ENCODE data around the gene TMEM200B. TPM values are rescaled to one million over a fixed set of nuclear protein-coding genes. Genes with fewer than 3 reads are reported as not detected.

Gene TMEM200B
- total and polyA plus RNA-seq, 9 donors: 16.2 to 65.9 (median 30.6) TPM

- no peaks in the 10 kb centered on the region for H3K27me3 ChIP-seq
- intact Hi-C loops (cut with DNase I): no loop called here
- H3K4me1 ChIP-seq (ENCODE audit: insufficient read depth): no peaks in the 10 kb centered on the region
- no peaks in the 10 kb centered on the region for H3K9me3 ChIP-seq
- H3K27ac ChIP-seq: no peak overlapping the region
- no peaks in the 10 kb centered on the region for H3K36me3 ChIP-seq
- no peak for DNase-seq
- 91 to 97% (median 93%) methylated on average over 2 of the region's 2 CpGs for WGBS, 3 donors
- TF ChIP-seq POLR2A (IDR thresholded peaks at IDR 0.05): no peak
- TF ChIP-seq, protein P1, sequence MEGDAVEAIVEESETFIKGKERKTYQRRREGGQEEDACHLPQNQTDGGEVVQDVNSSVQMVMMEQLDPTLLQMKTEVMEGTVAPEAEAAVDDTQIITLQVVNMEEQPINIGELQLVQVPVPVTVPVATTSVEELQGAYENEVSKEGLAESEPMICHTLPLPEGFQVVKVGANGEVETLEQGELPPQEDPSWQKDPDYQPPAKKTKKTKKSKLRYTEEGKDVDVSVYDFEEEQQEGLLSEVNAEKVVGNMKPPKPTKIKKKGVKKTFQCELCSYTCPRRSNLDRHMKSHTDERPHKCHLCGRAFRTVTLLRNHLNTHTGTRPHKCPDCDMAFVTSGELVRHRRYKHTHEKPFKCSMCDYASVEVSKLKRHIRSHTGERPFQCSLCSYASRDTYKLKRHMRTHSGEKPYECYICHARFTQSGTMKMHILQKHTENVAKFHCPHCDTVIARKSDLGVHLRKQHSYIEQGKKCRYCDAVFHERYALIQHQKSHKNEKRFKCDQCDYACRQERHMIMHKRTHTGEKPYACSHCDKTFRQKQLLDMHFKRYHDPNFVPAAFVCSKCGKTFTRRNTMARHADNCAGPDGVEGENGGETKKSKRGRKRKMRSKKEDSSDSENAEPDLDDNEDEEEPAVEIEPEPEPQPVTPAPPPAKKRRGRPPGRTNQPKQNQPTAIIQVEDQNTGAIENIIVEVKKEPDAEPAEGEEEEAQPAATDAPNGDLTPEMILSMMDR (IDR thresholded peaks at IDR 0.05): no peak
- no peak for TF ChIP-seq EP300 (IDR thresholded peaks at IDR 0.05)
- no peak overlapping the region for H3K4me3 ChIP-seq
These were observed 46.5 kb downstream of the TMEM200B start for GRCh38 chr1:29077155-29077554.

Small RNA genes within 50 kb of the gene (small RNA-seq; reads per million reads assigned to genes)
- not detected for gene RF02271

Other genes starting within 250 kb of the TMEM200B start
- gene EPB41, start 209.3 kb downstream of the TMEM200B start, total RNA-seq: 10 to 100 TPM; 23.0 to 56.4 (median 31.8) TPM
- 10 to 100 TPM; 11.2 to 21.7 TPM for gene EPB41, start 209.3 kb downstream of the TMEM200B start, polyA plus RNA-seq
- 100 to 1,000 TPM in 1 of 7 donors, 10 to 100 TPM in 6; 55.2 to 111 (median 88.2) TPM for gene SRSF4, start 58.0 kb upstream of the TMEM200B start, total RNA-seq
- gene SRSF4, start 58.0 kb upstream of the TMEM200B start, polyA plus RNA-seq: 100 to 1,000 TPM in 1 of 2 donors, 10 to 100 TPM in 1; 70.5 to 135 TPM
- gene MECR, start 107.0 kb upstream of the TMEM200B start, total RNA-seq: 10 to 100 TPM; 11.9 to 33.9 (median 21.6) TPM
- gene MECR, start 107.0 kb upstream of the TMEM200B start, polyA plus RNA-seq: 10 to 100 TPM; 16.2 to 16.3 TPM
- gene PTPRU, start 112.6 kb upstream of the TMEM200B start, total RNA-seq: 10 to 100 TPM; 19.5 to 45.2 (median 35.2) TPM
- gene PTPRU, start 112.6 kb upstream of the TMEM200B start, polyA plus RNA-seq: 10 to 100 TPM in 1 of 2 donors, 1 to 10 TPM in 1; 2.9 to 16.2 TPM